Uterus (tissue), 4 donors: ENCODE data around the gene CDC42BPG. TPM values are rescaled to one million over a fixed set of nuclear protein-coding genes. Genes with fewer than 3 reads are reported as not detected.

Experiments
- DNase-seq, 2 donors: peaks; one replicate each; pipeline ENCODE4 v3.0.0-alpha.2; 2019 to 2020
- H3K27ac ChIP-seq, 2 donors: fragments of 200-600 bp; sonication (generic); 1 replicate in 1 of 2; 2 replicates in 1 of 2; pipeline ENCODE4 v1.5.1; 2016 to 2018
- H3K27me3 ChIP-seq, 2 donors: fragments of 200-600 bp; sonication (generic); one replicate each; pipeline ENCODE4 v1.5.1; 2018 to 2019; ENCODE audit warnings: control low read depth in 1 of 2
- H3K36me3 ChIP-seq, 2 donors: fragments of 200-600 bp; sonication (generic); one replicate each; pipeline ENCODE4 v1.5.1; 2019; ENCODE audit warnings: control low read depth in 1 of 2
- H3K4me1 ChIP-seq, 2 donors: fragments of 200-600 bp; sonication (generic); one replicate each; pipeline ENCODE4 v1.5.1; 2018 to 2019; ENCODE audit warnings: control low read depth in 1 of 2
- H3K4me3 ChIP-seq, 2 donors: fragments of 200-600 bp; sonication (generic); 1 replicate in 1 of 2; 2 replicates in 1 of 2; pipeline ENCODE4 v1.5.1; 2018 to 2019; ENCODE audit warnings: mild to moderate bottlenecking in 1 of 2
- H3K9me3 ChIP-seq, 2 donors: fragments of 200-600 bp; sonication (generic); one replicate each; pipeline ENCODE4 v1.5.1; 2019; ENCODE audit warnings: control low read depth in 1 of 2
- POLR2A ChIP-seq, 2 donors: fragments of 450-650 bp; IDR thresholded peaks; one replicate each; pipeline ENCODE4 v1.6.1; 2016; ENCODE audit warnings: antibody characterized with exemption in 2 of 2, mild to moderate bottlenecking in 1 of 2, moderate library complexity in 1 of 2
- intact Hi-C: fragments of 100-400 bp; cut with DNase I; formaldehyde crosslinking; loops from one replicate; pipeline ENCODE4 v1.15.1; 2023; ENCODE audit warnings: low total_unique reads
- total RNA-seq, 4 donors: library from RNA; depleted of rRNA in 3 of 4; stranded (reverse); fragments of >200 nt in 3 of 4; gene quantifications; one replicate each; pipeline versions ENCODE4 v1.1.0 to v1.2.4, GENCODE V29; 2014 to 2023
- TF ChIP-seq, protein P1 (sequence below), 4 experiments: fragments of 200-600 bp in 2 of 4; fragments of 450-650 bp in 2 of 4; sonication (generic) in 2 of 4; IDR thresholded peaks; one replicate each; pipeline ENCODE4 v1.5.1; 2016 to 2019; ENCODE audit warnings: antibody characterized with exemption in 4 of 4, mild to moderate bottlenecking in 2 of 4, moderate library complexity in 1 of 4
- donor health status: DM: yes; HTN: yes; CAD: no.

CDC42BPG gene
- total RNA-seq, 4 donors from 2014 or later, result under 0.01 to 2.7 (median 0.30) TPM

DNA sequence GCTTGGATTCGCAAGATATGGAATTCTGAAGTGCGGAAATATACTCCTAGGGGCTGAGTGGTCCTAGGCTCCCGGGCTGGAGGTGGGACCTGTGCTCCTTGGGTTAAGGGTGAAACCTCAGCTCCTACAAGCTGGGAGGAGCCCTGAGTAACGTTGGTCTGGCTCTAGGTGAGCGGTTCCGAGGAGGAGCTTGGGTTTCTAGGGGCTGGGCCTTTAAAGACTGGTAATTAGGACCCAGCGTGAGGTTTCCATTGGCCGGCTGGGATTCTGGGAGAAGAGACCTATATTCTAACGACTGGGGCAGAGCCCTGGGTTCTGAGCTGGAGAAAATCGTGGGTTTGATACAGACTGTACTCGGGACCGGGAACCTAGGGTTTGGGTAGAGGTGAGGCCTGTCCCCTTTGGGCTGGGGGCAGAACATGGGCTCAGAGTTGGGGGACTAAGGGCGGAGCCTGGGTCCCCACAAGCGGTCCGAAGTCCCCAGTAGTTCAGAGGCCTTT is 40.6 kb downstream of the CDC42BPG start:
- no peaks in the 10 kb centered on the region for H3K36me3 ChIP-seq

DNA sequence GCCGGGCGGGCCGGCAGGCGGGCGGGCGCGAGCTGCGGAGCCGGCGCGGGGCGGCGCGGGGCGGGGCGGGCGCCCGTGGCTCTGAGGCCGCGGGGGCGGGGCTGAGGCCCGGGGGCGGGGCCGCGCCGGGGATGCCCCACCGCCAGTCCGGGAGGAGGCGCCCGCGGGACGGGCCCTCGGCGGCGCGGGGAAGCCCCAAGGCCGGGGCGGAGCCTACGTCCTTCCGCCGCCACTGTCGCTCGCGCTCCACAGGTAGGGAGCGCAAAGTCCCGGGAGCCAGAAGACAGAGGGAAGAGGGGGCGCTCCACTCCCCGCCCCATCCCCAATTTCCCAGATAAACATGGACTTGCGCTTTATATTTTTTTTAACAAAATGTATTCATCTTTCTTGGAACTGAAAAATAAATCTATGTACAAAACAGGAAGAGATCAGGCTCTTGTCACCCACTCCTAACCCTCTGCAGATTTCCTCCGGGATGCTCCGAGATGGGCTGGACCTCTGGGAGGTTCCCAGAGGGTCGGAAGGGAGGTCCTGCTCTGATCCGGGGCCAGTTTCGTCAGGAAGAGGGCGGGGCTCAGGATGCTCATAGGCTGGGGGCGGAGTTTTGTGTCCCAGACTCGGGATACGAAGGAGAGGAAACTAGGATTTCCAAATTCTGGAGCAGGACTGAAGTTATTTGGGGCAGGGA is 41.2 kb downstream of the CDC42BPG start, which contains the start of gene MAP4K2:
TSS of gene MAP4K2 (minus strand) at position 57 of the 688 bp plus-strand sequence. CDS start 65 bp downstream, outside the sequence.
- peak; percentile 91 to 95 for DNase-seq
- Histone ChIP-seq H3K27me3 (no peaks in the 10 kb centered on the region), H3K9me3 (no peaks in the 10 kb centered on the region), H3K36me3 (no peaks in the 10 kb centered on the region), H3K4me1 (peaks cover 6 to 8% of the 10 kb centered on the region in 2 donors), H3K4me3 (peak within 1 kb of the TSS; percentile 59 to 73), H3K27ac (peak within 1 kb of the TSS; percentile 92 to 96)
- TF ChIP-seq, protein P1, sequence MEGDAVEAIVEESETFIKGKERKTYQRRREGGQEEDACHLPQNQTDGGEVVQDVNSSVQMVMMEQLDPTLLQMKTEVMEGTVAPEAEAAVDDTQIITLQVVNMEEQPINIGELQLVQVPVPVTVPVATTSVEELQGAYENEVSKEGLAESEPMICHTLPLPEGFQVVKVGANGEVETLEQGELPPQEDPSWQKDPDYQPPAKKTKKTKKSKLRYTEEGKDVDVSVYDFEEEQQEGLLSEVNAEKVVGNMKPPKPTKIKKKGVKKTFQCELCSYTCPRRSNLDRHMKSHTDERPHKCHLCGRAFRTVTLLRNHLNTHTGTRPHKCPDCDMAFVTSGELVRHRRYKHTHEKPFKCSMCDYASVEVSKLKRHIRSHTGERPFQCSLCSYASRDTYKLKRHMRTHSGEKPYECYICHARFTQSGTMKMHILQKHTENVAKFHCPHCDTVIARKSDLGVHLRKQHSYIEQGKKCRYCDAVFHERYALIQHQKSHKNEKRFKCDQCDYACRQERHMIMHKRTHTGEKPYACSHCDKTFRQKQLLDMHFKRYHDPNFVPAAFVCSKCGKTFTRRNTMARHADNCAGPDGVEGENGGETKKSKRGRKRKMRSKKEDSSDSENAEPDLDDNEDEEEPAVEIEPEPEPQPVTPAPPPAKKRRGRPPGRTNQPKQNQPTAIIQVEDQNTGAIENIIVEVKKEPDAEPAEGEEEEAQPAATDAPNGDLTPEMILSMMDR (IDR thresholded peaks at IDR 0.05), result peak in 2 of 4 experiments; percentile 24 to 44
- no peak for TF ChIP-seq POLR2A (IDR thresholded peaks at IDR 0.05)
- intact Hi-C loops, result no loop called here

More for the DNA sequence above, 40.6 kb downstream of the CDC42BPG start:
- no peaks in the 10 kb centered on the region for H3K27me3 ChIP-seq
- H3K27ac ChIP-seq, result peak overlapping the region; percentile 92 to 96
- TF ChIP-seq POLR2A (IDR thresholded peaks at IDR 0.05), result peak in 1 of 2 donors; percentile 21
- TF ChIP-seq, protein P1 (IDR thresholded peaks at IDR 0.05), result no peak
- DNase-seq, result peak in 1 of 2 donors; percentile 37
- intact Hi-C loops, result no loop called here
- H3K4me3 ChIP-seq, result peak overlapping the region; percentile 59 to 73
- peaks cover 6 to 8% of the 10 kb centered on the region in 2 donors for H3K4me1 ChIP-seq
- H3K9me3 ChIP-seq, result no peaks in the 10 kb centered on the region

DNA sequence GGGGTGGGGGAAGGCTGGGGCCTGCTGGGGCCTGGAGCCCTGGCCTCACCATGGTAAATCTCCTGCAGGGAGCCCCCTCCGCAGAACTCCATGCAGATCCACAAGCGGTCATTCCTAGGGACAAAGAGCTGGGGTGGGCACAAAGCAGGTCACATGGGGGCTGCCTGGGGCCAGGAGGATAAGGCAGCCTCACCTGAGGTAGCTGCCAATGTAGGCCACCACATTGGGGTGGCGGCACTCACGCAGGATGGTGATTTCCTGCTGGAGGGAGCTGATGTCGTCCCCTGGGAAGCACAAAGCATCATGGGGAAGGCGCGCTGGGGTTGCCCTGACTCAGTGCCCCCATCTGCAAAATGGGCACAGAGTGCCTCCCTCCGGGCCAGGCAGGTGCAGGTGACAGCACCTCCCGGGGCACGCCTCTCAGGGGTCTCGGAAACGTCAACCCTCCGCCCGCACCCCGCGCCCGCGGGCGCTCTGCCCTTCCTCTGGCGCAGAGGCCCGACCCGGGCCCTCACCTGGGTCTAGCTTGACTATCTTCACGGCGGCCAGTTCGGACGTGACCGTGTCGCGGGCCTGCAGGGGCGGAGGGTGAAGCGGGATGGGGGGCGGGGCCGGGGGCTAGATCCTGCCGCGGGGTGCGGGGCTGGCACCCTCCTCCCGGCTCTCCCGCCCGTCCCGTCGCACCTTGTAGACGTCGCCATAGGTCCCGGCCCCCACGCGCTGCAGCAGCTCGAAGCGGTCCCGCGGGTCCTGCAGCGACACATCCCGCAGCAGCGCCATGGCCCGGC is 41.9 kb downstream of the CDC42BPG start:
- no peaks in the 10 kb centered on the region for H3K9me3 ChIP-seq
- H3K27ac ChIP-seq, result peak overlapping the region; percentile 92 to 96
- TF ChIP-seq, protein P1 (IDR thresholded peaks at IDR 0.05), result no peak
- TF ChIP-seq POLR2A (IDR thresholded peaks at IDR 0.05), result no peak
- no peaks in the 10 kb centered on the region for H3K27me3 ChIP-seq
- no peaks in the 10 kb centered on the region for H3K36me3 ChIP-seq
- peak; percentile 52 to 61 for DNase-seq
- peak overlapping the region; percentile 52 to 56 for H3K4me3 ChIP-seq
- intact Hi-C loops, result no loop called here
- peaks cover 6 to 8% of the 10 kb centered on the region in 2 donors for H3K4me1 ChIP-seq

DNA sequence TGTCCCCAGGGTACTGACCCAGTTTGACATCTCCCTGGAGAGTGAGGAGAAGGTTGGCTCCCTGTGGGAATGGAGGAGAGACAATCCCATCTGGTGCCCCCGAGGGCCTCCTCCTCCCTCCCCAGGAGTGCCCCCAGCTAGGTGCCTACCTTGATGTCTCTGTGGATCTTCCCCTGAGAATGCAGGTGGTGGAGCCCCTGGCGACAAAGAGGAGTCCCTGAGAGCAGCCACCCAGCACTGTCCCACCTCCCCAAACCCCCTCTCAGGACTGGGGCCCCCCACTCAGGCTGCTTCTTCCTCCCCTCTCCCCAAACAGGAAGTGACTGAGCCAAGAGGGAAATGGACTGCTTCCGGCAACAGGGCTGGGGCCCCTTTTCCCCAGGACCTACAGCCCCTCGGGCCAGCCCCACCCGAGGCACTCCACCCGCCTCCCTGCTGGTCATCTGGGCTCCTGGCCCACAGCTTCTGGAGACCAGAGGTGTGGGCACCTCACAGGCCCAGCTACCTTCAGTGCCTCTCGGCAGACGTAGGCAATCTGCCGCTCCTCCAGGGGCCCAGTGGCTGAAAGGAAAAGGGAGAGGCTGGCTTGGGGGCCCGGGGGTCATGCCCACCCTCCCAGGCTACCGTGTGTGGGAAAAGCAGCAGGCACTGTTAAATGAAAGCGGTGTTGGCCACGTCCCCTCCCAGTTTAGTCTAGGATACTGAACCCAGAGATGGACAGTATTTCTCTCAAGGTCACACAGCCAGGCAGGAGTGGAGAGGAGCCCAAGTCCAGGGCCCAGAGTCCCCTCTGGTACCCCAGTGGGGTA is 42.7 kb downstream of the CDC42BPG start:
- TF ChIP-seq, protein P1 (IDR thresholded peaks at IDR 0.05), result no peak
- TF ChIP-seq POLR2A (IDR thresholded peaks at IDR 0.05), result no peak
- H3K36me3 ChIP-seq, result no peaks in the 10 kb centered on the region
- H3K27ac ChIP-seq, result peak overlapping the region; percentile 92 to 96
- H3K4me3 ChIP-seq, result peak overlapping the region in 1 of 2 donors; percentile 52
- intact Hi-C loops, result no loop called here
- H3K9me3 ChIP-seq, result no peaks in the 10 kb centered on the region
- no peak for DNase-seq
- H3K27me3 ChIP-seq, result no peaks in the 10 kb centered on the region
- H3K4me1 ChIP-seq, result peaks cover 6 to 8% of the 10 kb centered on the region in 2 donors
